ENCODE data around the gene SPAG6. TPM values are rescaled to one million over a fixed set of nuclear protein-coding genes. Genes with fewer than 3 reads are reported as not detected.

Gene SPAG6
- total and polyA plus RNA-seq, 2 of the 4 experiments (the other 2 are of a cell fraction): not detected

- Histone ChIP-seq H3K9ac (ENCODE audit: low read depth, low read length) (no peak overlapping the region), H2AK9ac (replicated peaks; ENCODE audit: low read depth, low read length, poor library complexity) (no peak overlapping the region), H4K20me1 (ENCODE audit: insufficient read depth, low read length) (no peaks in the 10 kb centered on the region), H3K9me3 (ENCODE audit: control insufficient read depth, insufficient read depth, low read length) (no peaks in the 10 kb centered on the region), H3K4me1 (ENCODE audit: control insufficient read depth, insufficient read depth, low read length) (no peaks in the 10 kb centered on the region), H3K4ac (ENCODE audit: low read depth, low read length) (no peak overlapping the region), H4K91ac (ENCODE audit: insufficient read depth, low read depth, low read length) (no peak overlapping the region), H3K79me1 (ENCODE audit: low read depth in 1 of 2, low read length in 2 of 2) (no peaks in the 10 kb centered on the region), H3K27me3 (ENCODE audit: control insufficient read depth, insufficient read depth, low read length) (peaks cover 1% of the 10 kb centered on the region; the same call in 1 of the 2 replicates), H4K5ac (ENCODE audit: low read depth, low read length) (no peak overlapping the region), H3K27ac (ENCODE audit: insufficient read depth, low read length) (no peak overlapping the region), H3K9me1 (ENCODE audit: insufficient read depth, low read length) (no peaks in the 10 kb centered on the region), H3K36me3 (ENCODE audit: control insufficient read depth, insufficient read depth, low read length) (no peaks in the 10 kb centered on the region), H3K4me2 (ENCODE audit: low read depth, low read length) (no peak overlapping the region), H3K14ac (replicated peaks; ENCODE audit: low read depth, low read length) (no peak overlapping the region), H2BK120ac (ENCODE audit: low read depth, low read length) (no peak overlapping the region), H3K18ac (ENCODE audit: low read depth, low read length) (no peak overlapping the region), H2AK5ac (ENCODE audit: low read depth, low read length) (no peak overlapping the region), H2BK5ac (ENCODE audit: low read depth, low read length, poor library complexity, severe bottlenecking) (no peak overlapping the region), H3K4me3 (ENCODE audit: insufficient read depth, low read depth, low read length) (no peak overlapping the region), H3K23ac (ENCODE audit: low read depth, low read length) (no peak overlapping the region), H2BK20ac (ENCODE audit: low read depth, low read length) (no peak overlapping the region), H2BK15ac (ENCODE audit: low read depth, low read length) (no peak overlapping the region), H4K8ac (ENCODE audit: low read depth in 2 of 2, low read length in 2 of 2) (no peak overlapping the region), H3K56ac (ENCODE audit: extremely low read depth, insufficient read depth, low read length) (no peak overlapping the region), H2AFZ (replicated peaks; ENCODE audit: low read length, poor library complexity) (no peak overlapping the region)
- dilution Hi-C loops (cut with HindIII; ENCODE audit: low sequenced_read_pairs, unreplicated experiment) (no loop called here), intact Hi-C loops (cut with micrococcal nuclease) (no loop called here), in situ Hi-C loops (cut with MboI; ENCODE audit: low sequenced_read_pairs) (no loop called here)
- DNase-seq (no peak), ATAC-seq (ENCODE audit: low read depth) (no peak)
- no TSS peak for BruUV-seq (replicated peaks)
- CTCF ChIA-PET: no interaction called here
- TF ChIP-seq POLR2A (IDR thresholded peaks at IDR 0.05; ENCODE audit: low read depth, low read length): no peak
- POLR2A ChIA-PET (ENCODE audit: unreplicated experiment): no interaction called here
- no CpG with 5 or more reads among the region's 6 CpGs for WGBS, 2 experiments (ENCODE audit: extremely low coverage in 2 of 2, insufficient read length in 1 of 2)
Measured at GRCh38 chr10:22363305-22363704, 18.0 kb downstream of the SPAG6 start.
